ENCODE results near the gene NPC2. TPM values are rescaled to one million over a fixed set of nuclear protein-coding genes. Genes with fewer than 3 reads are reported as not detected.

NPC2 gene
- total and polyA plus RNA-seq, 10 donors, result 191 to 956 (median 298) TPM

- 56 to 73% (median 66%) methylated on average over 3 of the region's 3 CpGs for WGBS, 5 donors
- Histone ChIP-seq H3K9me3 (no peaks in the 10 kb centered on the region), H3K36me3 (peaks cover 0 to 99% (median 47%) of the 10 kb centered on the region in 6 donors), H3K4me3 (no peak overlapping the region), H3K4me1 (peaks cover 0 to under 1% (median under 1%) of the 10 kb centered on the region in 6 donors), H3K27me3 (replicated peaks in 1 of 7) (no peaks in the 10 kb centered on the region), H3K27ac (no peak overlapping the region)
- TF ChIP-seq POLR2AphosphoS5 (IDR thresholded peaks at IDR 0.05), result no peak
- no peak for TF ChIP-seq CTCF (IDR thresholded peaks at IDR 0.05 in 8 of 11, conservative IDR thresholded peaks at IDR 0.05 in 3 of 11)
- TF ChIP-seq POLR2A (IDR thresholded peaks at IDR 0.05), result no peak
- intact Hi-C loops (cut with DNase I; ENCODE audit: low total_unique reads), result loop anchor here (5.0 kb wide), 1 partner anchor 113 kb away; no protein-coding TSS in a partner anchor
- no peak for DNase-seq
Observed at GRCh38 chr14:74475678-74476077, 17.4 kb downstream of the NPC2 start.

GRCh38 chr14:74474376-74474775 is 18.7 kb downstream of the NPC2 start:
- Histone ChIP-seq H3K36me3 (peaks cover 0 to 92% (median 34%) of the 10 kb centered on the region in 6 donors), H3K4me1 (peaks cover 0 to 14% (median 5%) of the 10 kb centered on the region in 6 donors), H3K4me3 (no peak overlapping the region), H3K9me3 (no peaks in the 10 kb centered on the region), H3K27ac (no peak overlapping the region), H3K27me3 (replicated peaks in 1 of 7) (no peaks in the 10 kb centered on the region)
- 65 to 92% (median 84%) methylated on average over 2 of the region's 2 CpGs for WGBS, 5 donors
- intact Hi-C loops (cut with DNase I; ENCODE audit: low total_unique reads), result no loop called here
- TF ChIP-seq CTCF (IDR thresholded peaks at IDR 0.05 in 8 of 11, conservative IDR thresholded peaks at IDR 0.05 in 3 of 11) (no peak), POLR2A (IDR thresholded peaks at IDR 0.05) (no peak), POLR2AphosphoS5 (IDR thresholded peaks at IDR 0.05) (no peak)
- DNase-seq, result no peak

GRCh38 chr14:74472601-74473000 is 20.5 kb downstream of the NPC2 start:
- 81 to 95% (median 88%) methylated on average over 2 of the region's 2 CpGs for WGBS, 5 donors
- TF ChIP-seq CTCF (IDR thresholded peaks at IDR 0.05 in 8 of 11, conservative IDR thresholded peaks at IDR 0.05 in 3 of 11) (no peak), POLR2AphosphoS5 (IDR thresholded peaks at IDR 0.05) (no peak), POLR2A (IDR thresholded peaks at IDR 0.05) (no peak)
- Histone ChIP-seq H3K36me3 (peaks cover 0 to 79% (median 28%) of the 10 kb centered on the region in 6 donors), H3K27ac (no peak overlapping the region), H3K4me1 (peaks cover 0 to 14% (median 5%) of the 10 kb centered on the region in 6 donors), H3K27me3 (replicated peaks in 1 of 7) (no peaks in the 10 kb centered on the region), H3K9me3 (no peaks in the 10 kb centered on the region), H3K4me3 (no peak overlapping the region)
- intact Hi-C loops (cut with DNase I; ENCODE audit: low total_unique reads), result no loop called here
- no peak for DNase-seq

GRCh38 chr14:74469548-74470518 is 23.3 kb downstream of the NPC2 start:
- Histone ChIP-seq H3K4me3 (no peak overlapping the region), H3K36me3 (peaks cover 0 to 52% (median 16%) of the 10 kb centered on the region in 6 donors), H3K27me3 (replicated peaks in 1 of 7) (no peaks in the 10 kb centered on the region), H3K4me1 (peaks cover 0 to 14% (median 5%) of the 10 kb centered on the region in 6 donors), H3K27ac (peak overlapping the region in 2 of 8 donors; percentile 10 to 28), H3K9me3 (no peaks in the 10 kb centered on the region)
- TF ChIP-seq POLR2A (IDR thresholded peaks at IDR 0.05) (no peak), CTCF (IDR thresholded peaks at IDR 0.05 in 8 of 11, conservative IDR thresholded peaks at IDR 0.05 in 3 of 11) (no peak), POLR2AphosphoS5 (IDR thresholded peaks at IDR 0.05) (no peak)
- no peak for DNase-seq
- intact Hi-C loops (cut with DNase I; ENCODE audit: low total_unique reads), result no loop called here
- WGBS, 5 donors, result 64 to 83% (median 73%) methylated on average over 7 of the region's 7 CpGs
